Neural crest cell (in vitro differentiated cells): ENCODE measurements around the gene HSPA12A. TPM values are rescaled to one million over a fixed set of nuclear protein-coding genes. Genes with fewer than 3 reads are reported as not detected.
A peak's percentile ranks its signal among the peaks of the same experiment; 100 is the strongest.

Source experiments
- DNase-seq: peaks from one replicate; pipeline ENCODE4 v3.0.0; 2021; ENCODE audit warnings: low read depth, mixed read lengths, low spot score
- H3K27ac Mint-ChIP-seq: one replicate; pipeline ENCODE4 v1.8.0; 2021; ENCODE audit warnings: mild to moderate bottlenecking, mixed read lengths; ENCODE audit not compliant: unreplicated experiment
- H3K27me3 Mint-ChIP-seq: 2 replicates; pipeline ENCODE4 v1.8.0; 2021; ENCODE audit warnings: low read depth, mild to moderate bottlenecking, mixed read lengths
- H3K36me3 Mint-ChIP-seq: 2 replicates; pipeline ENCODE4 v1.8.0; 2021; ENCODE audit warnings: low read depth, mild to moderate bottlenecking, mixed read lengths
- H3K4me1 Mint-ChIP-seq: 2 replicates; pipeline ENCODE4 v1.8.0; 2021; ENCODE audit warnings: mixed read lengths
- H3K4me3 Mint-ChIP-seq: one replicate; pipeline ENCODE4 v1.8.0; 2021; ENCODE audit warnings: mild to moderate bottlenecking, mixed read lengths
- H3K9me3 Mint-ChIP-seq: 2 replicates; pipeline ENCODE4 v1.8.0; 2021; ENCODE audit warnings: mixed read lengths
- CTCF ChIP-seq: fragments of 200-600 bp; sonication (generic); conservative IDR thresholded peaks from 2 replicates; pipeline ENCODE4 v1.5.0; 2021; ENCODE audit warnings: antibody characterized with exemption, mild to moderate bottlenecking
- total RNA-seq: library from RNA; stranded (reverse); gene quantifications from 2 replicates; pipeline ENCODE4 v1.2.1, GENCODE V29; 2021

HSPA12A gene
- total RNA-seq, 1 donor from 2014 or later: 7.4 TPM

- Mint-ChIP-seq H3K36me3 (no peaks in the 10 kb centered on the region), H3K9me3 (no peaks in the 10 kb centered on the region), H3K27me3 (peaks cover 10% of the 10 kb centered on the region), H3K27ac (peak overlapping the region; percentile 40), H3K4me1 (peaks cover 37% of the 10 kb centered on the region), H3K4me3 (no peak overlapping the region)
- no peak for TF ChIP-seq CTCF
- DNase-seq: no peak
Measured at GRCh38 chr10:116785867-116786266, 43.5 kb upstream of the HSPA12A start.

GRCh38 chr10:116785282-116785681 lies 42.9 kb upstream of the HSPA12A start:
- Mint-ChIP-seq H3K4me3 (no peak overlapping the region), H3K36me3 (no peaks in the 10 kb centered on the region)

GRCh38 chr10:116784651-116785050 lies 42.3 kb upstream of the HSPA12A start:
- TF ChIP-seq CTCF: no peak
- no peaks in the 10 kb centered on the region for H3K9me3 Mint-ChIP-seq
- DNase-seq: no peak
- H3K36me3 Mint-ChIP-seq: no peaks in the 10 kb centered on the region
- H3K4me3 Mint-ChIP-seq: no peak overlapping the region
- H3K27me3 Mint-ChIP-seq: peaks cover 4% of the 10 kb centered on the region
- H3K27ac Mint-ChIP-seq: no peak overlapping the region
- peaks cover 37% of the 10 kb centered on the region for H3K4me1 Mint-ChIP-seq

More at GRCh38 chr10:116785282-116785681, 42.9 kb upstream of the HSPA12A start:
- H3K9me3 Mint-ChIP-seq: no peaks in the 10 kb centered on the region
- TF ChIP-seq CTCF: no peak
- peaks cover 7% of the 10 kb centered on the region for H3K27me3 Mint-ChIP-seq
- DNase-seq: no peak
- peak overlapping the region; percentile 40 for H3K27ac Mint-ChIP-seq
- peaks cover 37% of the 10 kb centered on the region for H3K4me1 Mint-ChIP-seq

- H3K4me3 Mint-ChIP-seq: no peak overlapping the region
- no peak overlapping the region for H3K27ac Mint-ChIP-seq
- no peaks in the 10 kb centered on the region for H3K36me3 Mint-ChIP-seq
- no peak for DNase-seq
- no peak for TF ChIP-seq CTCF
- H3K9me3 Mint-ChIP-seq: no peaks in the 10 kb centered on the region
- peaks cover 3% of the 10 kb centered on the region for H3K27me3 Mint-ChIP-seq
- H3K4me1 Mint-ChIP-seq: peaks cover 37% of the 10 kb centered on the region
Measured at GRCh38 chr10:116784035-116784434, 41.7 kb upstream of the HSPA12A start.

GRCh38 chr10:116783011-116783655 lies 40.8 kb upstream of the HSPA12A start:
- no peak for TF ChIP-seq CTCF
- no peak overlapping the region for H3K4me3 Mint-ChIP-seq
- H3K9me3 Mint-ChIP-seq: no peaks in the 10 kb centered on the region
- peaks cover 33% of the 10 kb centered on the region for H3K4me1 Mint-ChIP-seq
- H3K36me3 Mint-ChIP-seq: no peaks in the 10 kb centered on the region
- DNase-seq: no peak
- H3K27ac Mint-ChIP-seq: no peak overlapping the region
- H3K27me3 Mint-ChIP-seq: peaks cover 3% of the 10 kb centered on the region
